ENCODE measurements around the gene TRAFD1.

GRCh38 chr12:112111931-112112330 is 13.4 kb upstream of the TRAFD1 start:
- TF ChIP-seq POLR2A (IDR thresholded peaks at IDR 0.05) (no peak), CTCF (IDR thresholded peaks at IDR 0.05 in 4 of 5, conservative IDR thresholded peaks at IDR 0.05 in 1 of 5) (no peak)
